Right ventricle myocardium superior (tissue), 1 donor: ENCODE data around the gene DCST2. TPM values are rescaled to one million over a fixed set of nuclear protein-coding genes. Genes with fewer than 3 reads are reported as not detected.

Experiments used
- ATAC-seq: fragments of 200-7000 bp; cut with Tn5 transposase; one replicate; pipeline ENCODE4 v1.9.1; 2020; ENCODE audit warnings: mild to moderate bottlenecking; ENCODE audit not compliant: poor library complexity
- DNase-seq: peaks from one replicate; pipeline ENCODE4 v3.0.0-alpha.2; 2020
- intact Hi-C: fragments of 100-400 bp; cut with DNase I; formaldehyde crosslinking; loops from one replicate; pipeline ENCODE4 v1.11.2; 2022
- long read RNA-seq: library from polyadenylated mRNA; unstranded; transcript quantifications from one replicate; pipeline ENCODE4 v2.0.0, GENCODE V29; 2021
- total RNA-seq: library from RNA; stranded (reverse); fragmentation: NEBNext Ultra II Directional; extraction: Animal tissue kit (Norgen Biotek cat#: 25700); gene quantifications from one replicate; pipeline ENCODE4 v1.2.1, GENCODE V29; 2021
- donor health status: DM: no; HTN: yes; CAD: no; lungs with severe emphysema.

Gene DCST2
- total RNA-seq = 0.16 TPM
- long read RNA-seq, partial matches to known transcripts = 0 of 1 reads
- long read RNA-seq, other reads (novel, unspliced or antisense) = 1 of 1 reads

- intact Hi-C loops = no loop called here
- no peak for DNase-seq
- no peak for ATAC-seq
Measured at GRCh38 chr1:155033524-155033923, at the start of gene DCST2, which contains the start of gene DCST1. Gene DCST2 (minus strand): TSS chr1:155033781. CDS start chr1:155033701, 80 bp downstream. Gene DCST1 (plus strand): TSS chr1:155033824. CDS start chr1:155034037, 213 bp downstream.

GRCh38 chr1:155083052-155083541 is 49.5 kb upstream of the DCST2 start:
- intact Hi-C loops = loop anchor here (5.0 to 10.0 kb wide), 2 partner anchors 36 to 178 kb away; no protein-coding TSS in a partner anchor
- DNase-seq (no peak), ATAC-seq (no peak)

- DNase-seq (no peak), ATAC-seq (no peak)
- intact Hi-C loops = loop anchor here (5.0 to 10.0 kb wide), 2 partner anchors 35 to 178 kb away; no protein-coding TSS in a partner anchor
Measured at GRCh38 chr1:155082301-155083051, 48.9 kb upstream of the DCST2 start.

GRCh38 chr1:155081472-155082300 is 48.1 kb upstream of the DCST2 start:
- DNase-seq (no peak), ATAC-seq (no peak)
- intact Hi-C loops = loop anchor here (5.0 to 10.0 kb wide), 2 partner anchors 34 to 177 kb away; no protein-coding TSS in a partner anchor

- DNase-seq (no peak), ATAC-seq (no peak)
- intact Hi-C loops = loop anchor here (5.0 to 10.0 kb wide), 2 partner anchors 33 to 176 kb away; no protein-coding TSS in a partner anchor
Measured at GRCh38 chr1:155080312-155081228, 47.0 kb upstream of the DCST2 start.

GRCh38 chr1:155079487-155080311 is 46.1 kb upstream of the DCST2 start:
- intact Hi-C loops = loop anchor here (5.0 to 10.0 kb wide), 2 partner anchors 32 to 175 kb away; no protein-coding TSS in a partner anchor
- DNase-seq = peak; percentile 47
- peak; percentile 2 for ATAC-seq

- intact Hi-C loops = no loop called here
- DNase-seq (no peak), ATAC-seq (no peak)
Measured at GRCh38 chr1:155079210-155079486, 45.6 kb upstream of the DCST2 start.

- ATAC-seq = peak; percentile 84
- DNase-seq = peak; percentile 80
- intact Hi-C loops = no loop called here
Measured at GRCh38 chr1:155078469-155079209, 45.1 kb upstream of the DCST2 start, which contains the start of gene EFNA3. Gene EFNA3 (plus strand): TSS chr1:155078837. CDS start chr1:155078942, 105 bp downstream.

GRCh38 chr1:155077758-155078445 is 44.3 kb upstream of the DCST2 start:
- no peak for ATAC-seq
- intact Hi-C loops = no loop called here
- DNase-seq = no peak

- DNase-seq (no peak), ATAC-seq (no peak)
- intact Hi-C loops = no loop called here
Measured at GRCh38 chr1:155077346-155077745, 43.8 kb upstream of the DCST2 start.

- ATAC-seq (no peak), DNase-seq (no peak)
- intact Hi-C loops = no loop called here
Measured at GRCh38 chr1:155076371-155076770, 42.8 kb upstream of the DCST2 start.

- ATAC-seq = no peak
- no peak for DNase-seq
Measured at GRCh38 chr1:155075535-155075934, 42.0 kb upstream of the DCST2 start.

GRCh38 chr1:155073377-155074242 is 40.0 kb upstream of the DCST2 start:
- no peak for ATAC-seq
- intact Hi-C loops = no loop called here
- peak; percentile 10 for DNase-seq

More at GRCh38 chr1:155075535-155075934, 42.0 kb upstream of the DCST2 start:
- intact Hi-C loops = no loop called here

- DNase-seq (no peak), ATAC-seq (no peak)
- intact Hi-C loops = no loop called here
Measured at GRCh38 chr1:155072531-155073289, 39.1 kb upstream of the DCST2 start.
